Pancreas (tissue), 10 donors: ENCODE results near the gene SENP7. TPM values are rescaled to one million over a fixed set of nuclear protein-coding genes. Genes with fewer than 3 reads are reported as not detected.
"Not testable (repeated sequence)": the region's sequence is repeated elsewhere in the genome, so short reads cannot be mapped to it uniquely, and the experiment has no call there.

Experiments used
- ATAC-seq, 4 donors: fragments of 200-7000 bp; cut with Tn5 transposase; one replicate each; pipeline versions ENCODE4 v1.8.0 to v1.9.1; 2020; ENCODE audit warnings: mild to moderate bottlenecking in 4 of 4, moderate library complexity in 4 of 4
- DNase-seq, 6 donors: peaks; one replicate each; pipeline ENCODE4 v3.0.0-alpha.2; 2020
- FAIRE-seq: peaks from 2 replicates; lab custom pipeline; 2012; peaks lifted over from hg19 to GRCh38; lab: Jason Lieb, UNC
- H3K27ac ChIP-seq, 4 donors: fragments of 200-600 bp; sonication (generic); 1 replicate in 3 of 4; 2 replicates in 1 of 4; pipeline versions ENCODE4 v1.5.0 to v1.8.0; 2020
- H3K27me3 ChIP-seq, 4 donors: fragments of 200-600 bp; one replicate each; pipeline ENCODE4 v1.8.0; 2021
- H3K36me3 ChIP-seq, 3 donors: fragments of 200-600 bp; sonication (generic) in 1 of 3; one replicate each; pipeline versions ENCODE4 v1.5.0 to v1.8.0; 2020 to 2021
- H3K4me1 ChIP-seq, 3 donors: fragments of 200-600 bp; one replicate each; pipeline ENCODE4 v1.8.0; 2021
- H3K4me3 ChIP-seq, 4 donors: fragments of 200-600 bp; sonication (generic) in 2 of 4; one replicate each; pipeline versions ENCODE4 v1.5.0 to v1.8.0; 2020 to 2021
- H3K9me3 ChIP-seq, 4 donors: fragments of 200-600 bp; one replicate each; pipeline ENCODE4 v1.8.0; 2021
- CTCF ChIP-seq, 4 donors: fragments of 200-600 bp; sonication (generic) in 3 of 4; IDR thresholded peaks; one replicate each; pipeline versions ENCODE4 v1.5.0 to v1.8.0; 2021; ENCODE audit warnings: antibody characterized with exemption in 4 of 4
- WGBS, 2 donors: extraction: QIAGEN DNeasy Blood & Tissue Kit; methylation state at CpG; one replicate each; pipeline ENCODE4 v1.1.7; 2013; 5-methylcytosine and 5-hydroxymethylcytosine counted together
- intact Hi-C, 3 donors: fragments of 100-400 bp; cut with DNase I; formaldehyde crosslinking; loops; one replicate each; pipeline versions ENCODE4 v1.11.1 to v1.14.2; 2022
- polyA plus RNA-seq, 2 donors: library from polyadenylated mRNA; stranded (reverse); fragments of 200-250 nt; gene quantifications; one replicate each; pipeline ENCODE4 v1.2.3, GENCODE V29; 2013
- total RNA-seq, 6 donors: library from RNA; stranded (reverse); fragmentation: NEBNext Ultra II Directional in 4 of 6; extraction: Animal tissue kit (Norgen Biotek cat#: 25700) in 4 of 6; gene quantifications; one replicate each; pipeline versions ENCODE4 v1.2.1 to v1.2.4, GENCODE V29; 2021 to 2023
- donor health status: healthy with polysubstance abuse.
- donor health status: DM: no; HTN: no; CAD: no; lungs with moderate emphysema.
- donor health status: DM: no; HTN: no; CAD: no.
- donor health status: control.
- donor health status: control.
- donor health status: Bipolar disorder and iron deficiency.
- donor health status: DM: yes; HTN: yes; CAD: no.
- donor health status: DM: no; HTN: no; CAD: no.
- donor health status: DM: no; HTN: no; CAD: no.
- donor health status: DM: yes; HTN: yes; CAD: no.

Gene SENP7
- total RNA-seq (10 to 100 TPM in 1 of 6 donors, 1 to 10 TPM in 5; 5.7 to 13.7 (median 8.6) TPM), polyA plus RNA-seq (10 to 100 TPM in 1 of 2 donors, 1 to 10 TPM in 1; 6.7 to 13.3 TPM)

GRCh38 chr3:101512646-101513418 is at the start of gene SENP7:
Gene SENP7, minus strand, starts transcription at chr3:101513212. Its CDS starts 82 bp downstream, at chr3:101513130.
- H3K27ac ChIP-seq = peak within 1 kb of the TSS; percentile 44 to 93 (median 82)
- H3K4me3 ChIP-seq = peak within 1 kb of the TSS; percentile 65 to 88 (median 80)
- peak; percentile 80 to 86 (median 84) for DNase-seq
- no peaks in the 10 kb centered on the region for H3K9me3 ChIP-seq
- peaks cover 0 to 4% (median 0%) of the 10 kb centered on the region in 4 donors for H3K27me3 ChIP-seq
- no peaks in the 10 kb centered on the region for H3K36me3 ChIP-seq
- peaks cover 0 to 3% (median 0%) of the 10 kb centered on the region in 3 donors for H3K4me1 ChIP-seq
- peak; percentile 86 to 92 (median 90) for ATAC-seq
- no peak for FAIRE-seq
- intact Hi-C loops = no loop called here
- WGBS, 2 donors = 0% methylated on average over 48 to 53 of the region's 54 CpGs
- no peak for TF ChIP-seq CTCF (IDR thresholded peaks at IDR 0.05)

- ATAC-seq (peak; percentile 99 to 100 (median 100)), FAIRE-seq (peak; percentile 5)
- intact Hi-C loops = no loop called here
Measured at GRCh38 chr3:101561630-101562328, 48.8 kb upstream of the SENP7 start, which contains the start of gene TRMT10C. Gene TRMT10C, plus strand, starts transcription at chr3:101561868. Its CDS starts 2,914 bp downstream, at chr3:101564782.

GRCh38 chr3:101556064-101556463 is 43.1 kb upstream of the SENP7 start:
- no peak for FAIRE-seq
- no peaks in the 10 kb centered on the region for H3K9me3 ChIP-seq
- H3K27ac ChIP-seq = no peak overlapping the region
- ATAC-seq = no peak
- H3K4me1 ChIP-seq = no peaks in the 10 kb centered on the region
- H3K27me3 ChIP-seq = peaks cover 0 to 20% (median 1%) of the 10 kb centered on the region in 4 donors
- 37 to 45% methylated on average over 3 of the region's 3 CpGs for WGBS, 2 donors
- no peak for TF ChIP-seq CTCF (IDR thresholded peaks at IDR 0.05)
- no peaks in the 10 kb centered on the region for H3K36me3 ChIP-seq
- H3K4me3 ChIP-seq = no peak overlapping the region
- intact Hi-C loops = no loop called here
- DNase-seq = no peak

More at GRCh38 chr3:101561630-101562328, 48.8 kb upstream of the SENP7 start, which contains the start of gene TRMT10C:
- no peak for TF ChIP-seq CTCF (IDR thresholded peaks at IDR 0.05)
- 0 to 1% methylated on average over 35 of the region's 35 CpGs for WGBS, 2 donors
- H3K4me3 ChIP-seq = peak within 1 kb of the TSS; percentile 24 to 95 (median 77)
- H3K27ac ChIP-seq = peak within 1 kb of the TSS; percentile 56 to 75 (median 60)
- no peaks in the 10 kb centered on the region for H3K9me3 ChIP-seq
- peaks cover 0 to 20% (median 1%) of the 10 kb centered on the region in 4 donors for H3K27me3 ChIP-seq
- H3K36me3 ChIP-seq = peaks cover 0 to 11% (median 9%) of the 10 kb centered on the region in 3 donors
- peaks cover 0 to 10% (median 0%) of the 10 kb centered on the region in 3 donors for H3K4me1 ChIP-seq
- DNase-seq = peak; percentile 82 to 91 (median 87)

GRCh38 chr3:101553381-101553780 is 40.4 kb upstream of the SENP7 start:
- H3K4me3 ChIP-seq, ATAC-seq, intact Hi-C loops, DNase-seq, H3K4me1 ChIP-seq, H3K9me3 ChIP-seq, H3K27me3 ChIP-seq, FAIRE-seq, H3K27ac ChIP-seq, H3K36me3 ChIP-seq: not testable (repeated sequence)
- WGBS, 2 donors = 69 to 74% methylated on average over 5 of the region's 5 CpGs

GRCh38 chr3:101551359-101552081 is 38.5 kb upstream of the SENP7 start:
- FAIRE-seq, H3K27me3 ChIP-seq, H3K9me3 ChIP-seq, H3K27ac ChIP-seq, intact Hi-C loops, H3K36me3 ChIP-seq, H3K4me1 ChIP-seq, H3K4me3 ChIP-seq, ATAC-seq: not testable (repeated sequence)
- peak in 1 of 6 donors; percentile 63 for DNase-seq
- WGBS, 2 donors = 93 to 98% methylated on average over 28 to 50 of the region's 50 CpGs
